ENCODE measurements around the gene CENPM. TPM values are rescaled to one million over a fixed set of nuclear protein-coding genes. Genes with fewer than 3 reads are reported as not detected.

CENPM gene
- total RNA-seq, 2 donors from 2014 or later, result 28.5 to 43.1 TPM

DNA sequence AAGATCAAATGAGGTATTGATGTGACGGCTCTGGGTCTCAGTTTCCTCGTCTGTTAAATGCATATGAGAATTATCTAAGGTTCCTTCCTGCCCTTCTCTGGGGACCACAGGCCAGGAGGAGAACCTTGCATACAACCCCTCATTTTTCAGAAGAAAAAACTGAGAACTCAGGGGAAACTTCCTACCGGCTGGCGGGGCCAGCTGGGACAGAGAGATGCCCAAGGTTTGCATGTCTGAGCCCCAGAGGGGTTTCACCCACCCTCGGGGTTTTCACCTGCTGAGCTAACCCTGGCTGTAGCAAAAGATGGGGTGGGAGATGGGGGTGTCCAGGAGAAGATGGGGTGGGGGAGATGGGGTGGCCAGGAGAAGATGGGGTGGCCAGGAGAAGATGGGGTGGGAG is 24.6 kb downstream of the CENPM start:
- DNase-seq, result no peak
- Histone ChIP-seq H3K9ac (ENCODE audit: extremely low read depth, low read length, poor library complexity, severe bottlenecking) (no peak overlapping the region), H3K9me3 (ENCODE audit: control insufficient read depth, low read length) (no peaks in the 10 kb centered on the region), H3K27me3 (ENCODE audit: control insufficient read depth, insufficient read depth, low read length, poor library complexity, severe bottlenecking) (peaks cover 63% of the 10 kb centered on the region), H3K36me3 (ENCODE audit: control insufficient read depth, insufficient read depth, low read length) (no peaks in the 10 kb centered on the region), H3K4me1 (ENCODE audit: control insufficient read depth, insufficient read depth, low read length) (no peaks in the 10 kb centered on the region), H3K27ac (ENCODE audit: low read depth, low read length) (no peak overlapping the region), H3K4me3 (ENCODE audit: low read length) (no peak overlapping the region)
- Mint-ChIP-seq H3K4me3 (no peak overlapping the region), H3K27me3 (ENCODE audit: insufficient read depth) (peaks cover 75% of the 10 kb centered on the region), H3K9me3 (no peaks in the 10 kb centered on the region), H3K27ac (no peak overlapping the region), H3K4me1 (no peaks in the 10 kb centered on the region), H3K36me3 (ENCODE audit: low read depth) (no peaks in the 10 kb centered on the region)
- TF ChIP-seq, protein P1, sequence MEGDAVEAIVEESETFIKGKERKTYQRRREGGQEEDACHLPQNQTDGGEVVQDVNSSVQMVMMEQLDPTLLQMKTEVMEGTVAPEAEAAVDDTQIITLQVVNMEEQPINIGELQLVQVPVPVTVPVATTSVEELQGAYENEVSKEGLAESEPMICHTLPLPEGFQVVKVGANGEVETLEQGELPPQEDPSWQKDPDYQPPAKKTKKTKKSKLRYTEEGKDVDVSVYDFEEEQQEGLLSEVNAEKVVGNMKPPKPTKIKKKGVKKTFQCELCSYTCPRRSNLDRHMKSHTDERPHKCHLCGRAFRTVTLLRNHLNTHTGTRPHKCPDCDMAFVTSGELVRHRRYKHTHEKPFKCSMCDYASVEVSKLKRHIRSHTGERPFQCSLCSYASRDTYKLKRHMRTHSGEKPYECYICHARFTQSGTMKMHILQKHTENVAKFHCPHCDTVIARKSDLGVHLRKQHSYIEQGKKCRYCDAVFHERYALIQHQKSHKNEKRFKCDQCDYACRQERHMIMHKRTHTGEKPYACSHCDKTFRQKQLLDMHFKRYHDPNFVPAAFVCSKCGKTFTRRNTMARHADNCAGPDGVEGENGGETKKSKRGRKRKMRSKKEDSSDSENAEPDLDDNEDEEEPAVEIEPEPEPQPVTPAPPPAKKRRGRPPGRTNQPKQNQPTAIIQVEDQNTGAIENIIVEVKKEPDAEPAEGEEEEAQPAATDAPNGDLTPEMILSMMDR (conservative IDR thresholded peaks at IDR 0.05), result no peak
- 86 to 88% methylated on average over 3 to 5 of the region's 5 CpGs for WGBS, 2 experiments (ENCODE audit: insufficient coverage in 1 of 2, insufficient read length in 1 of 2)

- 74 to 79% methylated on average over 12 to 21 of the region's 21 CpGs for WGBS, 2 experiments (ENCODE audit: insufficient coverage in 1 of 2, insufficient read length in 1 of 2)
- no peaks in the 10 kb centered on the region for H3K9me3 ChIP-seq (ENCODE audit: control insufficient read depth, low read length)
- H3K4me3 ChIP-seq (ENCODE audit: low read length), result no peak overlapping the region
- H3K36me3 ChIP-seq (ENCODE audit: control insufficient read depth, insufficient read depth, low read length), result no peaks in the 10 kb centered on the region
- no peak for DNase-seq
- H3K4me1 Mint-ChIP-seq, result peaks cover 7% of the 10 kb centered on the region
- H3K36me3 Mint-ChIP-seq (ENCODE audit: low read depth), result no peaks in the 10 kb centered on the region
- H3K4me3 Mint-ChIP-seq, result peak overlapping the region; percentile 43
- TF ChIP-seq, protein P1 (conservative IDR thresholded peaks at IDR 0.05), result no peak
- no peak overlapping the region for H3K27ac ChIP-seq (ENCODE audit: low read depth, low read length)
- no peak overlapping the region for H3K9ac ChIP-seq (ENCODE audit: extremely low read depth, low read length, poor library complexity, severe bottlenecking)
- H3K27me3 Mint-ChIP-seq (ENCODE audit: insufficient read depth), result peaks cover 82% of the 10 kb centered on the region
- H3K4me1 ChIP-seq (ENCODE audit: control insufficient read depth, insufficient read depth, low read length), result no peaks in the 10 kb centered on the region
- H3K9me3 Mint-ChIP-seq, result no peaks in the 10 kb centered on the region
- no peak overlapping the region for H3K27ac Mint-ChIP-seq
- H3K27me3 ChIP-seq (ENCODE audit: control insufficient read depth, insufficient read depth, low read length, poor library complexity, severe bottlenecking), result peaks cover 66% of the 10 kb centered on the region
These were observed 26.5 kb downstream of the CENPM start for GRCh38 chr22:41920271-41920976.

- Mint-ChIP-seq H3K9me3 (no peaks in the 10 kb centered on the region), H3K27me3 (ENCODE audit: insufficient read depth) (peaks cover 79% of the 10 kb centered on the region), H3K36me3 (ENCODE audit: low read depth) (no peaks in the 10 kb centered on the region), H3K4me3 (peak overlapping the region; percentile 43), H3K4me1 (peaks cover 7% of the 10 kb centered on the region), H3K27ac (no peak overlapping the region)
- TF ChIP-seq, protein P1 (conservative IDR thresholded peaks at IDR 0.05), result no peak
- Histone ChIP-seq H3K4me1 (ENCODE audit: control insufficient read depth, insufficient read depth, low read length) (no peaks in the 10 kb centered on the region), H3K4me3 (ENCODE audit: low read length) (peak overlapping the region; percentile 71), H3K36me3 (ENCODE audit: control insufficient read depth, insufficient read depth, low read length) (no peaks in the 10 kb centered on the region), H3K9me3 (ENCODE audit: control insufficient read depth, low read length) (no peaks in the 10 kb centered on the region), H3K27me3 (ENCODE audit: control insufficient read depth, insufficient read depth, low read length, poor library complexity, severe bottlenecking) (peaks cover 65% of the 10 kb centered on the region), H3K27ac (ENCODE audit: low read depth, low read length) (no peak overlapping the region), H3K9ac (ENCODE audit: extremely low read depth, low read length, poor library complexity, severe bottlenecking) (no peak overlapping the region)
- WGBS, 2 experiments (ENCODE audit: insufficient coverage in 1 of 2, insufficient read length in 1 of 2), result 9 to 16% methylated on average over 28 to 62 of the region's 62 CpGs
- peak; percentile 96 for DNase-seq
These were observed 27.4 kb downstream of the CENPM start for GRCh38 chr22:41919357-41920224.
